Transverse colon (tissue), 3 donors: ENCODE measurements around the gene PAQR5.

Experiments used
- CTCF ChIP-seq, 5 experiments: fragments of 200-600 bp in 3 of 5; fragments of 450-650 bp in 2 of 5; sonication (generic) in 3 of 5; IDR thresholded peaks; 1 replicate in 2 of 5; 2 replicates in 3 of 5; pipeline ENCODE4 v1.5.1; 2016 to 2017; ENCODE audit warnings: antibody characterized with exemption in 5 of 5, inconsistent platforms in 3 of 5, mild to moderate bottlenecking in 2 of 5, moderate library complexity in 1 of 5
- EP300 ChIP-seq: sonication (generic); formaldehyde crosslinking; IDR thresholded peaks from one replicate; pipeline ENCODE4 v1.6.1; 2017; ENCODE audit warnings: antibody characterized with exemption, low read depth
- POLR2A ChIP-seq: fragments of 450-650 bp; IDR thresholded peaks from one replicate; pipeline ENCODE4 v1.6.1; 2016; ENCODE audit warnings: antibody characterized with exemption, mild to moderate bottlenecking, moderate library complexity

GRCh38 chr15:69413822-69414700 lies 115.3 kb downstream of the PAQR5 start, which contains the start of gene KIF23:
- TF ChIP-seq CTCF (IDR thresholded peaks at IDR 0.05), result no peak
- TF ChIP-seq POLR2A, result no peak
- TF ChIP-seq EP300, result no peak
